Endometrial microvascular endothelial cells (primary cell): ENCODE data around the gene SULF2. TPM values are rescaled to one million over a fixed set of nuclear protein-coding genes. Genes with fewer than 3 reads are reported as not detected.

ENCODE experiments used
- in situ Hi-C: cut with HindIII; loops from 2 replicates; pipeline ENCODE4 v1.10.0; 2017; ENCODE audit warnings: low sequenced_read_pairs, low pct_unique_long_range_greater_than_20kb; ENCODE audit errors: inconsistent ontology term
- total RNA-seq: library from RNA; depleted of rRNA; stranded (reverse); fragments of >200 nt; gene quantifications from one replicate; pipeline ENCODE4 v1.2.3, GENCODE V29; 2015; ENCODE audit errors: inconsistent ontology term

Gene SULF2
- total RNA-seq, 1 donor from 2014 or later = 59.9 TPM

DNA sequence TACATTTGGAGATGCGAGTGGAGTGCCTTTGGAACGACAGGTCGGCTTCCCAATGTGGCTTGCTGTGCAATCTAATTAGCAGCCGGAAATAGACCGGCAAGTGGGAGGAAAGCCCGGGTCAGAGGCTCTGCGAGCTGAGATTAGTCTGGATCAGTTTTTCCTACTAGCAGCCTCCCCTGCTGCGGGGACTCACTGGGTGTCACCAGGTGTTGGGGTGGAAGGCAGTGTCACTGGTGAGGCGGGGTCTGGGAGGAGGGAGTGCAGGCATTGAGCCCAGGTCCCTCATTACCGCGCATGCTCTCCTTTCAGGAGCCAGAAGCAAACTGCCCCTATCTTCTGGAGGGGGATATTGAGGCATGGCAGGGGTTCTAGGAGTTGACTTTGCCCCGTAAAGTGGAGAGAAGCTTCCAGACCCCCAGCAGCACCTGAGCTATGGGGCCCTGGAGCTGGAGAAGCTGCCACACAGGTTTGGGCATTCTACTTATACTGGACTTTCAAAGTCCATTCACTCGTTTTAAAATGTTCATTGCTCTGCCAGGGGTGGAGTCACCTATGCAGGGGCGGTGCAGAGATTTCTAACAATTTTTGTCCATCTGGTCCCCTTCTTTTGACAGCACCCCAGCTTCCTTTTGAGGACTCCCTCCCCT lies 11.0 kb downstream of the SULF2 start:
- in situ Hi-C loops = loop anchor here (5.0 kb wide), 1 partner anchor 523 kb away; no protein-coding TSS in a partner anchor

GRCh38 chr20:47773371-47773786 lies 11.9 kb downstream of the SULF2 start:
- in situ Hi-C loops = loop anchor here (5.0 kb wide), 1 partner anchor 524 kb away; no protein-coding TSS in a partner anchor

DNA sequence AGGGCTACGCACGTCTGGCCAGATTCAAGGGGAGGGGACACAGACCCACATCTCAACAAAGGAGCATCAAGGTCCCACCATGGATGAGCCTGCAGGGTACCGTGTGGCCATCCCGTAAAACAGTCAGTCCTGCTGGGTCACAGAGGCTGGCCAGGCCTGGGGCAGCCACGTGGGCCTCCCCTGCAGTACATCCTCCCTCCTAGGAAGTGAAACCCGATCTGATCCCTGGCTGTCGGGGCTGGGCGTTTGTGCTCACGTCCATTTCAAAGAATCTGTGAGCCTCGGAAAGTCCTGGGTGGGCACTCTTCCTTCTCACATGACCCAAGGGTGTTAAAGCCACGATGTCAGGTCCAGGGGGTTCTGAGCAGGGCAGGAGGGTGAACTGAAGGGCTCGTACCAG lies 14.3 kb downstream of the SULF2 start:
- in situ Hi-C loops = loop anchor here (5.0 kb wide), 1 partner anchor 526 kb away; no protein-coding TSS in a partner anchor

GRCh38 chr20:47768016-47768824 lies 17.1 kb downstream of the SULF2 start:
- in situ Hi-C loops = no loop called here

DNA sequence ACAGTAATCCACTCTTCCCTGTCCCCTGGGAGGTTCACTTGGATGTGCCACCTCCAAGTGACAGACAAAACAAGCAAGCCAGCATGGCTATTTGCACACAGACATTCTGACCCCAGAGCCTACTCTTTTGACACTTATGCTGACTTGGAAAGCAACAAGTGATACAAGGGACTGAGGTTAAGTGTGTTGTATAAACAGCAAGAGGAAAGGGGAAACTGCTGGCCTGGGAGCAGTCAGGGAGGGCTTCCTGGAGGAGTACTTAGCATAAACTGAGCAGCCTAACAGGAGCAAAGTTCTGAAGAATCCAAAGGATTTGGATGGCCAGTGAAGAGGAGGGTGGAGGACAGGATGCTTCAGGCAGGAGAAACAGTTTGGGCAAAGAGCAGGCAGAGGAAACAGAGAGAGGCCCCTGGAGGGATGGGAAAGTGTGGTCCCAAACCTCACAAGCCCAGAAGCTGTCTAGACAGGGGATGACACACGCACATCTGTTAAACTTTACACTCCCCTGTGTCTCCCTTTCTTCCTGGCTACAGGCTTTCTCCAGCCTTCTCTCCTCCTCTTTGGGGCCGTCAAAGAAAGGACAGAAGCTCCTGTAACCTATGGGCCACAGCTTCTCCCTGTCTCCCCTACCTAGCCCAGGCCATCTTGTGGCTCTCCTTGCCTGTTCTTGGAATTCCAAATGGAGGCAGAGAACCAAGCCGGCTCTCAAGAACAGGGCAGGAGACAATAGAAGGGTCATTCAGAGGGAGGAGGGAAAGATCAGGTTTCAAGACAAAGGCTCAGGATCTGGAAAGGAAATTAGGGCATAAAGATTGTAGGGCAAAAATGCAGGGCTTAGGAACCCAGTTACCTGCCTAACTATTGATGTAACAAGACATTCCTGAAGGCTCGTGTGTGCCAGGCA lies 19.3 kb downstream of the SULF2 start:
- in situ Hi-C loops = no loop called here

DNA sequence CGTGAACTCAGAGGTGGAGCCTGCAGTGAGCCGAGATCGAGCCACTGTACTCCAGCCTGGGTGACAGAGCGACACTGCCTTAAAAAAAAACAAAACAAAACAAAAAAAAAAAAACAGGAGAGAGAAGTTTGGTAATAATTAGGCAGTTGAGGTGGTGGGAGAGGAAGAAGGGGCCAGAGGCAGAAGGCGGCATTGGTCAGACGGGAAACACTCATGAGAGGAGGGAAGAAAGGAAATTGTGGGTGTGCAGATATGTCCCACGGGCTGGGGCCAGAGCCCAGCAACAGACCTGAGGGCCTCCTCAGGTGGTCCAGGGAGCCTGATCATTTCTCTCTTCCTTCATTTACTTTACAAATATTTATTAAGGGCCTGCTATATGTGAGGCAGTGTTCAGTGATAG lies 20.0 kb downstream of the SULF2 start:
- in situ Hi-C loops = no loop called here

GRCh38 chr20:47764154-47764733 lies 21.0 kb downstream of the SULF2 start:
- in situ Hi-C loops = no loop called here

GRCh38 chr20:47762699-47763268 lies 22.5 kb downstream of the SULF2 start:
- in situ Hi-C loops = no loop called here

DNA sequence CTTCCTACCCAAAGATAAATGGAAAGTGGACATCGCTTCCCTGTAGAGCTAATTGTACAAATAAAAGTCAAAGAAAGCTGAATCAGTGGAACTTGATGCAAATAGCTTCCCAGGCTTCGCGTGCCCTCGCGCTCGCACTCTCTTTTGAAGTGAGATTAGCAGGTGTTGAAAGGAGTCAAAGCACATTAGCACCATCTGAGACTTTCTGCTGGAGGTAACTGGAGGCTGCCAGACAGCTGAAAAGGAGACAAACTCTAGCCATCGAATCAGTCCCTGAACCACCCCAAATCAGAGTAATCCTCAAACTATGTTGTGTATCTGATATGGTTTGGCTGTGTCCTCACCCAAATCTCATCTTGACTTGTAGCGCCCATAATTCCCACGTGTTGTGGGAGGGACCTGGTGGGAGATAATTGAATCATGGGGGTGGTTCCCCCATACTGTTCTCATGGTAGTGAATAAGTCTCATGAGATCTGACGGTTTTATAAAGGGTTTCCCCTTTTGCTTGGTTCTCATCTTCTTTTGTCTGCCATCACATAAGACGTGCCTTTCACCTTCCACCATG lies 23.7 kb downstream of the SULF2 start:
- in situ Hi-C loops = no loop called here

- in situ Hi-C loops = no loop called here
These were observed 24.4 kb downstream of the SULF2 start for GRCh38 chr20:47760686-47761481.

DNA sequence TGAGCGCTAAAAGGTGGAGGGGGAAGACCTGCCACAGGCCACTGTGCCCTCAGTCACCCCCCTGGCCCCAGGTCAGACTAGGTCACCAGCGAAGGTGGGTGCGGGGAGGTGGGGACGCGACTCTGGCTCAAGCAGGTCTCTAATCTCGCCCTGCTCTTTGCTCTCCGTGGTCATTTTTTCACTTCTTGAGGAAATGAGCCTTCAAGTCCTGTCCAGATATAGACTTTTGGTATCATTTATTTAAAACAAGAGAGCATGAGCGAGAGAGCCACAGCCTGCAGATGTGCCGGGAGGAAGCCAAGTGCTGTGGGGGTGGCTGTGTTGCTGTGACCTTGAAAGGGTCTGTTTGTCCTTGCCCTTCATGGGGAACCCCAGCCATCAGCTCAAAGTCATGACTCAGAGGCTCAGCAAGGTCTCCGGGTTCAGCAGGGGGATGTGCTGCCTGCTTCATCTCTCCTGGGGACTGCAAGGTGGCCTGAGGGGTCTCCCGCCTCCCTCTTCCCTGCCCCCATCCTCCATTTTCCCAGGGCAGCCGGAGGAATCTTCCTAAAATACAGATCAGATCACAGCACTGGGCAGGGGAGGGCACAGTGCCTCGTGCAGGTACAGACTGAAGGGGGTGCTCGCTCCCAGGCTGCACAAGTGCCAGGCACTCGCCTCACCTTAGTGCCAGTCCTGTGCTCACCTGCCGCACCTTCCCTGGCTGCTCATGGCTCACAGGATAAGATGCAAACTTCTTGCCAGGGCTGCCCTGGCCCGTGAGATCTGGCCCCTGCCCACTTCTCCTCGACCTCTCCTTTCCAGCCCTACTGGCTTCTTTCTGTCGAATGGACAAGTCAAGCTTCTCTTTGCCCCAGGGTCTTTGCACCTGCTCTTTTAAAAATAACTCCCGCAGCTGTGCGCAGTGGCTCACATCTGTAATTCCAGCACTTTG lies 26.5 kb downstream of the SULF2 start:
- in situ Hi-C loops = no loop called here

DNA sequence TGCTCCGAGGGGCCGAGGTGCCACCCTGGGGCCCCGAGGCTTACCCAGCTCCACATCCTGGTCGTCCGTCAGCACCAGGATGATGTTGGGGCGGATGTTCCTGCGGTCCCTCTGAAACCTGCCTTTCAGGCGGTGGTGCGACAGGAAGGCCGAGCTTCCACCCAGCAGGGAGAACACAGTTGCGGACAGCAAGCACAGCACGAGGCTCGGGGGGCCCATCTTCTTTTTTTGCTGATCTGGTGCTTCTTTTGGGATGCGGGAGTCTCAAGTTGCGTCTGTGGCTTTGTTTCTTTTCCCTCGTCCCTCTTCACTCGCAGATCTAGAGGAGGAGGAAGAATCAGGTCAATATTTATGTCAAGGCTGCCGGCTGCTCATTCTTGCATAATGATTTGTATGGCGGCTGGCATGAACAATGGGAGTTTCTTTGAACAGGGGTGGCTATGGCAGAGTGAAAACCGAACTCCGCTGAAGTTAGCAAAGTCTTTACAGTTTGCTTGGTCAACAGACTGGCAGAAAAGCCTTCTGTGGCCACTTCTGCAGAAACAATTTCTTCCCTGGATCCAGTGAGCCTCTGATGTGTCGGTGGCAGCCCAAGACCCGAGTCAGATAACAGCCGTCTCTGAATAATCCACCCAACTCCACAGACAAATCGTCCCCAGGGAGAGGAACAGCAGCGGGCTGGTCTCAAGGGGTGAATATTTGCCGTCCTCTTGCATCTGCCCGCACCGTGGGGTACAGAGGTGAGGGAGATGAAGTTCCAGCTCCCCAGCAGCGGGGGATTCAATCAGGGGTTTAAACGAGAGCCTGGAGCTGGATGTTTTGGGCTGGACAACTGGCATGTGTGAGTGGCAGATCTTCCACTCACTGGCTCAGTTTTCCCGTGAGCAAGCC lies 27.9 kb downstream of the SULF2 start:
- in situ Hi-C loops = no loop called here

GRCh38 chr20:47754946-47755652 lies 30.2 kb downstream of the SULF2 start:
- in situ Hi-C loops = no loop called here

- in situ Hi-C loops = no loop called here
These were observed 30.9 kb downstream of the SULF2 start for GRCh38 chr20:47754388-47754715.
